Measurements from ENCODE around the gene CORO2B.

DNA sequence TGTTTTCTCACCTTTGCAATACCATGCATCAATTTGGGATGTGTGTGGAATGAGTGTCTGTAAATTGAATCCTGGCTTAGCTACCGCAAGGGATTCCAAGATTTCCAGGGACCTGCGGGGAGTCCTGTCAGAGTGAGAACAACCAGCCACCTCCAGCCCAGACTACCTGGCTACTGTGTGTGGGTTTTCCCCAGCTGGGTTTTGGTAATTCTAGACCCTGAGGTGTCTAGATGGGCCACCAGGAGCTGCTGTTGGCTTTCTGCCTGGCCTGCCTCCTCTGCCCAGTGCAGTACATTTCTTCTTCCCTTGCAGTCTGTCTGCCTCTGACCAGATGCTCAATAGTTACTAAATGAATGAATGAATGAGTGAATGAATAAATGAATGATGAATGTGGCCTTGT, 32.5 kb upstream of the CORO2B start:
- TF ChIP-seq POLR2A (IDR thresholded peaks at IDR 0.05): no peak
- TF ChIP-seq, protein P1, sequence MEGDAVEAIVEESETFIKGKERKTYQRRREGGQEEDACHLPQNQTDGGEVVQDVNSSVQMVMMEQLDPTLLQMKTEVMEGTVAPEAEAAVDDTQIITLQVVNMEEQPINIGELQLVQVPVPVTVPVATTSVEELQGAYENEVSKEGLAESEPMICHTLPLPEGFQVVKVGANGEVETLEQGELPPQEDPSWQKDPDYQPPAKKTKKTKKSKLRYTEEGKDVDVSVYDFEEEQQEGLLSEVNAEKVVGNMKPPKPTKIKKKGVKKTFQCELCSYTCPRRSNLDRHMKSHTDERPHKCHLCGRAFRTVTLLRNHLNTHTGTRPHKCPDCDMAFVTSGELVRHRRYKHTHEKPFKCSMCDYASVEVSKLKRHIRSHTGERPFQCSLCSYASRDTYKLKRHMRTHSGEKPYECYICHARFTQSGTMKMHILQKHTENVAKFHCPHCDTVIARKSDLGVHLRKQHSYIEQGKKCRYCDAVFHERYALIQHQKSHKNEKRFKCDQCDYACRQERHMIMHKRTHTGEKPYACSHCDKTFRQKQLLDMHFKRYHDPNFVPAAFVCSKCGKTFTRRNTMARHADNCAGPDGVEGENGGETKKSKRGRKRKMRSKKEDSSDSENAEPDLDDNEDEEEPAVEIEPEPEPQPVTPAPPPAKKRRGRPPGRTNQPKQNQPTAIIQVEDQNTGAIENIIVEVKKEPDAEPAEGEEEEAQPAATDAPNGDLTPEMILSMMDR (IDR thresholded peaks at IDR 0.05): no peak
